Neural cell (in vitro differentiated cells): ENCODE results near the gene LHFPL6. TPM values are rescaled to one million over a fixed set of nuclear protein-coding genes. Genes with fewer than 3 reads are reported as not detected.

Source experiments
- H2AFZ ChIP-seq: fragments of 200-600, 300-800 bp; sonication (generic), shearing (Covaris generic); 2 replicates; pipeline ENCODE4 v1.6.0; 2014; ENCODE audit warnings: low read depth, mild to moderate bottlenecking, antibody characterized with exemption, low read length, moderate library complexity
- H3F3A ChIP-seq: fragments of 200-600 bp; shearing (Covaris generic); 2 replicates; pipeline ENCODE4 v1.6.1; 2016; ENCODE audit warnings: mild to moderate bottlenecking, moderate library complexity, mixed read lengths, antibody characterized with exemption, low read length; ENCODE audit not compliant: insufficient read depth, poor library complexity, severe bottlenecking
- H3K27ac ChIP-seq: fragments of 200-600, 300-800 bp; sonication (generic), shearing (Covaris generic); 2 replicates; pipeline ENCODE4 v1.5.1; 2014; ENCODE audit warnings: mild to moderate bottlenecking, low read length, moderate library complexity
- H3K27me3 ChIP-seq: fragments of 300-800, 200-600 bp; sonication (generic), shearing (Covaris generic); 2 replicates; pipeline ENCODE4 v1.6.0; 2014; ENCODE audit warnings: mild to moderate bottlenecking, low read depth, low read length, moderate library complexity; ENCODE audit not compliant: insufficient read depth
- H3K36me3 ChIP-seq: fragments of 300-800, 200-600 bp; sonication (generic), shearing (Covaris generic); 2 replicates; pipeline ENCODE4 v1.5.1; 2014; ENCODE audit warnings: mild to moderate bottlenecking, antibody characterized with exemption, low read length, moderate library complexity; ENCODE audit not compliant: insufficient read depth
- H3K4me2 ChIP-seq: fragments of 300-800, 200-600 bp; sonication (generic), shearing (Covaris generic); 2 replicates; pipeline ENCODE4 v1.6.0; 2014; ENCODE audit warnings: mild to moderate bottlenecking, low read length
- H3K4me3 ChIP-seq: fragments of 300-800, 200-600 bp; sonication (generic), shearing (Covaris generic); 2 replicates; pipeline ENCODE4 v1.5.1; 2014; ENCODE audit warnings: mild to moderate bottlenecking, low read length, moderate library complexity
- H3K79me2 ChIP-seq: fragments of 200-600 bp; shearing (Covaris generic); replicated peaks from 2 replicates; pipeline ENCODE4 v1.6.0; 2014; ENCODE audit warnings: mild to moderate bottlenecking, low read length, moderate library complexity; ENCODE audit not compliant: insufficient read depth
- H3K9ac ChIP-seq: fragments of 300-800, 200-600 bp; sonication (generic), shearing (Covaris generic); 2 replicates; pipeline ENCODE4 v1.6.1; 2016; ENCODE audit warnings: mild to moderate bottlenecking, low read length, mixed read lengths
- H3K9me2 ChIP-seq: fragments of 200-600 bp; shearing (Covaris generic); 2 replicates; pipeline ENCODE4 v1.6.1; 2016; ENCODE audit warnings: mild to moderate bottlenecking, low read length, mixed read lengths; ENCODE audit not compliant: insufficient read depth
- H3K9me3 ChIP-seq: fragments of 200-600, 300-800 bp; sonication (generic), shearing (Covaris generic); 2 replicates; pipeline ENCODE4 v1.6.1; 2016; ENCODE audit warnings: mild to moderate bottlenecking, mixed run types, low read length, moderate library complexity, mixed read lengths
- H4K20me1 ChIP-seq: fragments of 200-600 bp; shearing (Covaris generic); 2 replicates; pipeline ENCODE4 v1.6.1; 2016; ENCODE audit warnings: mild to moderate bottlenecking, mixed run types; ENCODE audit not compliant: insufficient read depth
- CTCF ChIP-seq: fragments of 450-650 bp; IDR thresholded peaks from 2 replicates; pipeline ENCODE4 v1.5.1; 2014; ENCODE audit warnings: antibody characterized with exemption, mild to moderate bottlenecking, moderate library complexity; ENCODE audit not compliant: poor library complexity, severe bottlenecking
- EP300 ChIP-seq: fragments of 450-650 bp; conservative IDR thresholded peaks from 2 replicates; pipeline ENCODE4 v1.6.1; 2014; ENCODE audit warnings: antibody characterized with exemption, mild to moderate bottlenecking, moderate library complexity; ENCODE audit not compliant: poor library complexity, severe bottlenecking
- EZH2 ChIP-seq: fragments of 200-600, 300-800 bp; shearing (Covaris generic), sonication (generic); IDR thresholded peaks from 2 replicates; pipeline ENCODE4 v1.6.1; 2014; ENCODE audit warnings: antibody characterized with exemption, low read length, borderline replicate concordance, mild to moderate bottlenecking; ENCODE audit not compliant: insufficient read depth, poor library complexity, severe bottlenecking
- MXI1 ChIP-seq: fragments of 450-650 bp; conservative IDR thresholded peaks from 2 replicates; pipeline ENCODE4 v1.6.1; 2014; ENCODE audit warnings: antibody characterized with exemption, mild to moderate bottlenecking; ENCODE audit not compliant: poor library complexity, severe bottlenecking
- POLR2AphosphoS5 ChIP-seq: IDR thresholded peaks from 2 replicates; pipeline ENCODE4 v1.6.1; 2012
- RAD21 ChIP-seq: fragments of 450-650 bp; conservative IDR thresholded peaks from 2 replicates; pipeline ENCODE4 v1.6.1; 2014; ENCODE audit warnings: antibody characterized with exemption, mild to moderate bottlenecking, moderate library complexity
- REST ChIP-seq: IDR thresholded peaks from 2 replicates; pipeline ENCODE4 v1.6.1; 2012; ENCODE audit warnings: borderline replicate concordance
- SMC3 ChIP-seq: fragments of 450-650 bp; conservative IDR thresholded peaks from 2 replicates; pipeline ENCODE4 v1.6.1; 2014; ENCODE audit warnings: antibody characterized with exemption, mild to moderate bottlenecking, moderate library complexity; ENCODE audit not compliant: poor library complexity
- TAF1 ChIP-seq: IDR thresholded peaks from 2 replicates; pipeline ENCODE4 v1.6.1; 2012; ENCODE audit warnings: low read depth
- polyA plus RNA-seq: library from polyadenylated mRNA; depleted of rRNA; stranded (reverse); fragments of >200 nt; gene quantifications from 2 replicates; pipeline ENCODE4 v1.2.3, GENCODE V29; 2014

Gene LHFPL6
- polyA plus RNA-seq, 1 donor from 2014 or later, result 36.3 TPM

- Histone ChIP-seq H3K79me2 (no peaks in the 10 kb centered on the region), H3F3A (no peaks in the 10 kb centered on the region), H3K4me3 (no peak overlapping the region), H3K36me3 (no peaks in the 10 kb centered on the region), H3K9ac (no peak overlapping the region), H3K27me3 (no peaks in the 10 kb centered on the region), H3K4me2 (no peak overlapping the region), H3K9me2 (no peaks in the 10 kb centered on the region), H4K20me1 (no peaks in the 10 kb centered on the region), H3K9me3 (no peaks in the 10 kb centered on the region), H2AFZ (no peak overlapping the region), H3K27ac (no peak overlapping the region)
- TF ChIP-seq SMC3, result no peak
- TF ChIP-seq EP300, result no peak
- TF ChIP-seq EZH2, result no peak
- TF ChIP-seq POLR2AphosphoS5, result no peak
- no peak for TF ChIP-seq CTCF
- no peak for TF ChIP-seq REST
- no peak for TF ChIP-seq TAF1
- no peak for TF ChIP-seq MXI1
- TF ChIP-seq RAD21, result no peak
These were observed 154.2 kb downstream of the LHFPL6 start for GRCh38 chr13:39448834-39449233.

- Histone ChIP-seq H3K4me2 (no peak overlapping the region), H3K9me2 (no peaks in the 10 kb centered on the region)
- no peak for TF ChIP-seq CTCF
- TF ChIP-seq REST, result no peak
- no peak for TF ChIP-seq RAD21
- TF ChIP-seq EP300, result no peak
- no peak for TF ChIP-seq POLR2AphosphoS5
- TF ChIP-seq SMC3, result no peak
- no peak for TF ChIP-seq TAF1
- TF ChIP-seq MXI1, result no peak
- no peak for TF ChIP-seq EZH2
These were observed 156.1 kb downstream of the LHFPL6 start for GRCh38 chr13:39446865-39447264.

More at GRCh38 chr13:39446865-39447264, 156.1 kb downstream of the LHFPL6 start:
- no peak overlapping the region for H3K4me3 ChIP-seq
- no peaks in the 10 kb centered on the region for H4K20me1 ChIP-seq
- no peaks in the 10 kb centered on the region for H3K27me3 ChIP-seq
- H3K9ac ChIP-seq, result no peak overlapping the region
- H3K36me3 ChIP-seq, result no peaks in the 10 kb centered on the region
- no peak overlapping the region for H3K27ac ChIP-seq
- no peaks in the 10 kb centered on the region for H3F3A ChIP-seq
- H2AFZ ChIP-seq, result no peak overlapping the region
- no peaks in the 10 kb centered on the region for H3K9me3 ChIP-seq
- no peaks in the 10 kb centered on the region for H3K79me2 ChIP-seq
